Measurements from ENCODE around the gene DHRS4. TPM values are rescaled to one million over a fixed set of nuclear protein-coding genes. Genes with fewer than 3 reads are reported as not detected.

Gene DHRS4
- total and polyA plus RNA-seq, 9 of the 15 experiments (the other 6 are each of a cell fraction or from before 2014, with no cell fraction given): 0.51 to 35.9 (median 10.1) TPM

DNA sequence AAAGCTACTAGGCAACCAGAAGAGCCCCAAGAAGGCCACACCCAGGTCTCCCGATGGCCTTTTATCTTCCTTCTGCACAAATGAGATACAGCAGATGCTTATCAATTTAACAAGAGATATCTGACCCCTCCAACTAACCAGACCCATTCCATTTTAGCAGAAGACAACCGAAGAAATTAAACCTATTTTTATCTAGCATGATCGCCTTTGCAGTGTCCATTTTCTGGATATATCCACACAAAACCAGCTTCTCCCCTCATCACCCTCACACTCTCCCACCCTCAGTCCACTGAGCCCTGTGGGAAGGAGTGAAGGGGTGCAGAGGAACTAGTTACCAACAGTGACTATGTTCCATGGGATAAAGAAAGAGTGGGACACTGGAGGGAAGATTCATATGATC, 20.9 kb upstream of the DHRS4 start (continued):
- 0 out of 2 replicates have a peak, but pooled peaks have one; percentile 25 for TF ChIP-seq CREB3 (tag; conservative IDR thresholded peaks at IDR 0.05; ENCODE audit: low read depth)
- no peak for TF ChIP-seq SP2 (IDR thresholded peaks at IDR 0.05; ENCODE audit: extremely low read depth, low read depth, low read length, poor library complexity, severe bottlenecking)
- TF ChIP-seq TCFL5 (CRISPR knock-in tag; conservative IDR thresholded peaks at IDR 0.05): no peak; the same call in 1 of the 2 replicates
- no peak; the same call in 1 of the 2 replicates for TF ChIP-seq GATA2 (CRISPR knock-in tag; IDR thresholded peaks at IDR 0.05)
- TF ChIP-seq COPS2 (conservative IDR thresholded peaks at IDR 0.05): no peak
- TF ChIP-seq ETV6 (IDR thresholded peaks at IDR 0.05; ENCODE audit: borderline replicate concordance in 1 of 2, low read depth in 2 of 2, low read length in 1 of 2): no peak
- no peak for TF ChIP-seq ETV6 (CRISPR knock-in tag; IDR thresholded peaks at IDR 0.05; ENCODE audit: borderline replicate concordance)
- TF ChIP-seq BRCA1 (IDR thresholded peaks at IDR 0.05): no peak
- no peak for TF ChIP-seq BRCA1 (CRISPR knock-in tag; IDR thresholded peaks at IDR 0.05)
- TF ChIP-seq, protein P1, sequence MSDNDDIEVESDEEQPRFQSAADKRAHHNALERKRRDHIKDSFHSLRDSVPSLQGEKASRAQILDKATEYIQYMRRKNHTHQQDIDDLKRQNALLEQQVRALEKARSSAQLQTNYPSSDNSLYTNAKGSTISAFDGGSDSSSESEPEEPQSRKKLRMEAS (CRISPR knock-in tag; IDR thresholded peaks at IDR 0.05): no peak
- peak; percentile 95 for TF ChIP-seq HMBOX1 (IDR thresholded peaks at IDR 0.05)
- no peak for TF ChIP-seq SIX5 (IDR thresholded peaks at IDR 0.05; ENCODE audit: borderline replicate concordance in 1 of 2, insufficient read depth in 1 of 2, low read depth in 1 of 2, low read length in 2 of 2)
- TF ChIP-seq MLX (CRISPR knock-in tag; conservative IDR thresholded peaks at IDR 0.05): no peak
- no peak for TF ChIP-seq CREB1 (IDR thresholded peaks at IDR 0.05)
- TF ChIP-seq CREB1 (CRISPR knock-in tag; IDR thresholded peaks at IDR 0.05): no peak
- TF ChIP-seq CCNT2 (IDR thresholded peaks at IDR 0.05; ENCODE audit: borderline replicate concordance, extremely low read depth, insufficient read length, low read depth, low read length): peak; percentile 62
- TF ChIP-seq NR2F6 (CRISPR knock-in tag; IDR thresholded peaks at IDR 0.05): no peak
- TF ChIP-seq CAMTA2 (CRISPR knock-in tag; conservative IDR thresholded peaks at IDR 0.05): no peak
- TF ChIP-seq SMAD4 (CRISPR knock-in tag; conservative IDR thresholded peaks at IDR 0.05): 0 out of 2 replicates have a peak, but pooled peaks have one; percentile 31
- no peak for TF ChIP-seq MAZ (CRISPR knock-in tag; conservative IDR thresholded peaks at IDR 0.05 in 1 of 2, IDR thresholded peaks at IDR 0.05 in 1 of 2)
- TF ChIP-seq, protein P2, sequence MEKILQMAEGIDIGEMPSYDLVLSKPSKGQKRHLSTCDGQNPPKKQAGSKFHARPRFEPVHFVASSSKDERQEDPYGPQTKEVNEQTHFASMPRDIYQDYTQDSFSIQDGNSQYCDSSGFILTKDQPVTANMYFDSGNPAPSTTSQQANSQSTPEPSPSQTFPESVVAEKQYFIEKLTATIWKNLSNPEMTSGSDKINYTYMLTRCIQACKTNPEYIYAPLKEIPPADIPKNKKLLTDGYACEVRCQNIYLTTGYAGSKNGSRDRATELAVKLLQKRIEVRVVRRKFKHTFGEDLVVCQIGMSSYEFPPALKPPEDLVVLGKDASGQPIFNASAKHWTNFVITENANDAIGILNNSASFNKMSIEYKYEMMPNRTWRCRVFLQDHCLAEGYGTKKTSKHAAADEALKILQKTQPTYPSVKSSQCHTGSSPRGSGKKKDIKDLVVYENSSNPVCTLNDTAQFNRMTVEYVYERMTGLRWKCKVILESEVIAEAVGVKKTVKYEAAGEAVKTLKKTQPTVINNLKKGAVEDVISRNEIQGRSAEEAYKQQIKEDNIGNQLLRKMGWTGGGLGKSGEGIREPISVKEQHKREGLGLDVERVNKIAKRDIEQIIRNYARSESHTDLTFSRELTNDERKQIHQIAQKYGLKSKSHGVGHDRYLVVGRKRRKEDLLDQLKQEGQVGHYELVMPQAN (IDR thresholded peaks at IDR 0.05; ENCODE audit: borderline replicate concordance): no peak
- TF ChIP-seq, protein P3, sequence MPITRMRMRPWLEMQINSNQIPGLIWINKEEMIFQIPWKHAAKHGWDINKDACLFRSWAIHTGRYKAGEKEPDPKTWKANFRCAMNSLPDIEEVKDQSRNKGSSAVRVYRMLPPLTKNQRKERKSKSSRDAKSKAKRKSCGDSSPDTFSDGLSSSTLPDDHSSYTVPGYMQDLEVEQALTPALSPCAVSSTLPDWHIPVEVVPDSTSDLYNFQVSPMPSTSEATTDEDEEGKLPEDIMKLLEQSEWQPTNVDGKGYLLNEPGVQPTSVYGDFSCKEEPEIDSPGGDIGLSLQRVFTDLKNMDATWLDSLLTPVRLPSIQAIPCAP (CRISPR knock-in tag; IDR thresholded peaks at IDR 0.05; ENCODE audit: borderline replicate concordance): no peak
- TF ChIP-seq ZNF217 (CRISPR knock-in tag; IDR thresholded peaks at IDR 0.05): no peak
